Activated B cell treated with CpG ODN at 0.5 μM for 24 hours (primary cell): ENCODE measurements around the gene MGAT1. TPM values are rescaled to one million over a fixed set of nuclear protein-coding genes. Genes with fewer than 3 reads are reported as not detected.

Experiments used
- ATAC-seq: fragments of 200-7000 bp; cut with Tn5 transposase; one replicate; pipeline ENCODE4 v1.10.0; 2021; ENCODE audit warnings: low read depth, mild to moderate bottlenecking, moderate library complexity
- CTCF ChIA-PET: fragments of 350-600 bp; sonication (Branson Sonifier 250); formaldehyde crosslinking; loops from one replicate; lab custom pipeline; 2021; ENCODE audit warnings: antibody characterized with exemption; lab: Charles Lee
- POLR2A ChIA-PET: fragments of 350-600 bp; sonication (Branson Sonifier 250); formaldehyde crosslinking; loops from one replicate; lab custom pipeline; 2021; ENCODE audit warnings: antibody characterized with exemption; lab: Charles Lee
- DNase-seq: peaks from one replicate; pipeline ENCODE4 v3.0.0; 2022
- H3K27ac Mint-ChIP-seq: one replicate; pipeline ENCODE4 v1.8.0; 2020; ENCODE audit warnings: mixed read lengths
- H3K27me3 Mint-ChIP-seq: one replicate; pipeline ENCODE4 v1.8.0; 2021; ENCODE audit warnings: mixed read lengths
- H3K36me3 Mint-ChIP-seq: one replicate; pipeline ENCODE4 v1.8.0; 2021; ENCODE audit warnings: low read depth, mixed read lengths
- H3K4me1 Mint-ChIP-seq: one replicate; pipeline ENCODE4 v1.8.0; 2021; ENCODE audit warnings: mixed read lengths
- H3K4me3 Mint-ChIP-seq: one replicate; pipeline ENCODE4 v1.8.0; 2020; ENCODE audit warnings: mild to moderate bottlenecking, mixed read lengths
- H3K9me3 Mint-ChIP-seq: one replicate; pipeline ENCODE4 v1.8.0; 2020; ENCODE audit warnings: mixed read lengths
- intact Hi-C: fragments of 100-400 bp; cut with micrococcal nuclease; formaldehyde crosslinking; loops from one replicate; pipeline ENCODE4 v1.15.1; 2024
- total RNA-seq: library from RNA; stranded (reverse); gene quantifications from 2 replicates; pipeline ENCODE4 v1.2.3, GENCODE V29; 2022
- TF ChIP-seq, protein P1 (sequence below): fragments of 200-600 bp; IDR thresholded peaks from one replicate; pipeline ENCODE4 v1.8.0; 2022; ENCODE audit warnings: antibody characterized with exemption, mild to moderate bottlenecking

The MGAT1 gene
- total RNA-seq, 1 donor from 2014 or later: 74.5 TPM

DNA sequence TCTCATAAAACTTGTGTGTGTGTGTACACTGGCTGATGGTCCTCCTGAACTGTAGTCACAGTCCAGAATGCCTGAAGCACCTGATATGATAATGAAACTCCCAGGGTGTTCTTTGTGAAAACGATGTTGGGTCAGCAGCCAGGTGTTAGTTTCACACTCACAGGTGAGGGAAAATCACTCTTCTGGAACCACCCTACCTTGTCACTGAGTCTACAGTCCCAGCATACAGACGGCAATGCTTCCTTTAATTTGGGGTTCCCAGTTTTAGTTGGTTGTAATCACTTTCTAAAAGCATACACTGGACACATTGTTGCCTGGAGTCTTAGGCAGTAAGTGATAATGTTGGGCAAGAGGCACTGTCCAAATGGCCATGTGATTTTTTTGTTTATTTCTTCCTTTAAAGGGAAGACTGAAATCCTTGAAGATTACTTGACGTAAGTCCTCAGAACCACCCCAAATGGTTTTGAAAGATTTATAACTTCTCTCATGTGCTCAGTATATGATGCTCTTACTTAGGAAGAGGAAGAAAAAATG lies 18.2 kb upstream of the MGAT1 start:
- TF ChIP-seq, protein P1, sequence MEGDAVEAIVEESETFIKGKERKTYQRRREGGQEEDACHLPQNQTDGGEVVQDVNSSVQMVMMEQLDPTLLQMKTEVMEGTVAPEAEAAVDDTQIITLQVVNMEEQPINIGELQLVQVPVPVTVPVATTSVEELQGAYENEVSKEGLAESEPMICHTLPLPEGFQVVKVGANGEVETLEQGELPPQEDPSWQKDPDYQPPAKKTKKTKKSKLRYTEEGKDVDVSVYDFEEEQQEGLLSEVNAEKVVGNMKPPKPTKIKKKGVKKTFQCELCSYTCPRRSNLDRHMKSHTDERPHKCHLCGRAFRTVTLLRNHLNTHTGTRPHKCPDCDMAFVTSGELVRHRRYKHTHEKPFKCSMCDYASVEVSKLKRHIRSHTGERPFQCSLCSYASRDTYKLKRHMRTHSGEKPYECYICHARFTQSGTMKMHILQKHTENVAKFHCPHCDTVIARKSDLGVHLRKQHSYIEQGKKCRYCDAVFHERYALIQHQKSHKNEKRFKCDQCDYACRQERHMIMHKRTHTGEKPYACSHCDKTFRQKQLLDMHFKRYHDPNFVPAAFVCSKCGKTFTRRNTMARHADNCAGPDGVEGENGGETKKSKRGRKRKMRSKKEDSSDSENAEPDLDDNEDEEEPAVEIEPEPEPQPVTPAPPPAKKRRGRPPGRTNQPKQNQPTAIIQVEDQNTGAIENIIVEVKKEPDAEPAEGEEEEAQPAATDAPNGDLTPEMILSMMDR: no peak
- intact Hi-C loops: no loop called here
- H3K27me3 Mint-ChIP-seq: no peaks in the 10 kb centered on the region
- H3K4me3 Mint-ChIP-seq: peak overlapping the region; percentile 52
- POLR2A ChIA-PET: interaction anchor here (0.6 to 1.4 kb wide), 7 partner anchors 8 to 39 kb away, joined by 3 to 19 read pairs (median 3); no protein-coding TSS in a partner anchor
- no peaks in the 10 kb centered on the region for H3K9me3 Mint-ChIP-seq
- peak overlapping the region; percentile 79 for H3K27ac Mint-ChIP-seq
- DNase-seq (no peak), ATAC-seq (peak; percentile 49)
- CTCF ChIA-PET: interaction anchor here (1.3 kb wide), 1 partner anchor 7 kb away, joined by 3 read pairs; no protein-coding TSS in a partner anchor
- H3K4me1 Mint-ChIP-seq: peaks cover 46% of the 10 kb centered on the region
- no peaks in the 10 kb centered on the region for H3K36me3 Mint-ChIP-seq

DNA sequence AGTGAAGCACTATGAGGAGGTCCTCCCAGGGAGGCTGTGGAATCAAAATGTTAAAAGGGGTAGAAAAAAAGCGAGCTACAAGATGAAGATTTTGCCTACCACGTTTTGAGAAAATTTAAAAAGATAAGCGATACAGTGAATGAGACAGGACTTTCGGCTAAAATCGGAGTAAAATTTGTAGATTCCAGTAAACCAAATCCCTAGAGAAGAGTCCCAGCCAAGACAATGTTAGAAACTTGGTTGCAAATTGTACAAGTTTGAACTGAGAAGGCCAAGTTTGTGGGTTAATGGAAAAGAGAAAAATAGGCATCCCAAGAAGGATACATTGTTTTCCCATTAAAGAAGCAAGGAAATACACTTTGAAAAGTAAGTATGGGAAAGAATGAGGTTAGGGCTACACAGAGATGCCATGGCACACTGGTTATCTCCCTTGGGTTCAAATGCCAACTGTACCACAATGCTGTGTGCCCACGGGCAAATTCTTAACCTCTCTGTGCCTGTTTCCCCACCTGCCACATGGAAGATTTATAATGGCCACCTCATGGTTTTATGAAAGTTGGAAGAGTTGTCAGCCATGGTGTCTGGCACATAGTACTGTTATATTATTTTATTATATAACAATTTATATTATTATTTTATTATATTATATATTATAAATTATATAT lies 16.2 kb upstream of the MGAT1 start:
- ChIA-PET POLR2A (interaction anchor here (1.4 to 3.9 kb wide), 2 partner anchors 12 to 13 kb away, joined by 7 to 52 read pairs; no protein-coding TSS in a partner anchor), CTCF (interaction anchor here (1.3 kb wide), 1 partner anchor 11 kb away, joined by 3 read pairs; no protein-coding TSS in a partner anchor)
- Mint-ChIP-seq H3K4me1 (peaks cover 60% of the 10 kb centered on the region), H3K9me3 (no peaks in the 10 kb centered on the region), H3K36me3 (no peaks in the 10 kb centered on the region), H3K4me3 (no peak overlapping the region), H3K27me3 (no peaks in the 10 kb centered on the region), H3K27ac (no peak overlapping the region)
- ATAC-seq (no peak), DNase-seq (no peak)
- TF ChIP-seq, protein P1: no peak
- intact Hi-C loops: no loop called here

DNA sequence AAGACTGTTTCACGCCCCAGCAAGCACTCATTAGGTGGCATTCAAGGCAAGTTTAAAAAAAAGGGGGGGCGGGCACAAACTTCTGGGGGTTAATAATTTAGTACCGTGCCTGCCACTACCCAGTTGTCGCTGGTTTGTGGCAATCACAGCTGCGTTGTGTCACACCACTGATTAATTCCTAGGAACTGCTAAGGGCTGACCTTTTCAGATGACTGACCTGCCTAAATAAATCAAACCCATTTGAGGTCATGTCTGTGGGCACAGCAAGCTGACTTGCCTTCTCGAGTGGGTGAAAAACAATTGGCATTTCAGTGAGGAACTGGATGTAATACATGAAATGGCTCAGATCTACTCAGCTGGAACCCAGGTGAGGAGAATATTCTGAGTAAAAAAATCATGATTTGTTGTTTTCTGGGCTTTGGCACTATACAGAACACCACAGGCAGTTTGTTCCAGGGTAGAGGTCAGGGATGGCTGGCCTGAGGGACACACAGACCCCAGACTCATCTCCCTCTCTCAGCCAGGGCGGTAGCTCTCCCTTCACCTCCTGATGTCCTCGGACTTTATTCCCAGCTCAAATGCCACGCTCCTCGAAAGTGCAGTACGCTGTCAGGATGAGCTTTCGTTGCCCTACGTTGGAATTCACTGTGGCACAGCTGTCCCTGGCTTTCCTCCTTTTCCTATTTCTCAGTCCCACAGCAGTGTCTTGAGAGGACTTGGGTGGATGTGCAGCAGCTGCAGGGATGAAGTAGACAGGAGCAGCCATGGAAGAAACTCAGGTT lies 15.5 kb upstream of the MGAT1 start:
- intact Hi-C loops: no loop called here
- DNase-seq (no peak), ATAC-seq (no peak)
- POLR2A ChIA-PET: interaction anchor here (0.6 to 3.9 kb wide), 5 partner anchors 12 to 42 kb away, joined by 3 to 52 read pairs (median 4); no protein-coding TSS in a partner anchor
- peaks cover 67% of the 10 kb centered on the region for H3K4me1 Mint-ChIP-seq
- no peaks in the 10 kb centered on the region for H3K9me3 Mint-ChIP-seq
- H3K4me3 Mint-ChIP-seq: peak overlapping the region; percentile 19
- TF ChIP-seq, protein P1: no peak
- peak overlapping the region; percentile 67 for H3K27ac Mint-ChIP-seq
- no peaks in the 10 kb centered on the region for H3K36me3 Mint-ChIP-seq
- no peaks in the 10 kb centered on the region for H3K27me3 Mint-ChIP-seq
- CTCF ChIA-PET: interaction anchor here (1.3 kb wide), 1 partner anchor 12 kb away, joined by 3 read pairs; no protein-coding TSS in a partner anchor

DNA sequence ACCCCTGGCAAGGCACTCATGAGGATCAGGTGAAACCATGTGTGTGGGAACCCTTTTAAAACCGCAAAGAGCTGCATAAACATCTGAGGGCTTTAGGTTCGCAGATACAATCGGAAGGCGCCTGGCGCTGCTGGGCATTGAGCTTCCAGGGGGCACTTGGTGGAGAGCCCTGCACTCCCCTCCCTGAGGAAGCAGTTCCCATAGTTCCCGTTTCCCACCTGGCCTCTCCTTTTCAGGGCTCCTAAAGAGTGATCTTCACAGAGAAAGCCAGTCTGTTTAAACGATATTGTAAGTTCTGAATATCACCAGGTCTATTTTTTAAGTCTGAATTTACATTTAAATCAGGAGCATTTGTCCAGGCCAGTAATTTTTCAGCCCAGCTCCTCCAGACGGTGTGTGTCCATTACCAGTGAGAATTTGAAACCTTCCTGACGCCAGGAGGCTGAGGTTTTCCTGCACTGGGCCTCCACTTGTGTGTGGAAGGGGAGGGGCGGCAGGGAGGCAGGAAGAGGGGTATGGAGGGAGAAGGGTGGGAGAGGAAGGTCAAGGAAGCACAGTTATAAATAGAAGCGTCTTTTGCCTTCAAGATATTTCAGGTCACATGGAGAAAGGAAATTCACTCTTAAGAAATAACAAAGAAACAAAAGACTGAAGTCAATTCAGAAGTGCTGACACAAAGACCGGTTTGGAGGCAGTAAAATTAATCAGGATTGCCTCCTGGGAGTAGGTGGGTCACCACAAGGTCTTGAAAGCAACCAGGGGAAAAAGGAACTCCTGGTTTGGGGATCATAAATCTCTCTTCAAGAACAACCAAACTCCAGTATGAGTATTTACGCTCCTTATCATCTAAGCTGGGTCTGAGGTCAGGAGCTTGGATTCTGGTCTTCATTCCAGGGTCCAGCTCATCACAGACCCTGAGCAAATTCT lies 14.3 kb upstream of the MGAT1 start:
- Mint-ChIP-seq H3K9me3 (no peaks in the 10 kb centered on the region), H3K4me1 (peaks cover 72% of the 10 kb centered on the region), H3K36me3 (no peaks in the 10 kb centered on the region), H3K27ac (peak overlapping the region; percentile 25), H3K27me3 (no peaks in the 10 kb centered on the region), H3K4me3 (peak overlapping the region; percentile 12)
- DNase-seq (no peak), ATAC-seq (peak; percentile 33)
- ChIA-PET CTCF (interaction anchor here (1.3 kb wide), 1 partner anchor 13 kb away, joined by 3 read pairs; no protein-coding TSS in a partner anchor), POLR2A (interaction anchor here (1.8 to 3.9 kb wide), 2 partner anchors 9 to 15 kb away, joined by 4 to 52 read pairs; no protein-coding TSS in a partner anchor)
- TF ChIP-seq, protein P1: no peak
- intact Hi-C loops: no loop called here
